ENCODE results near the gene PHC1. TPM values are rescaled to one million over a fixed set of nuclear protein-coding genes. Genes with fewer than 3 reads are reported as not detected.

The PHC1 gene
- total RNA-seq, 1 experiment from 2014 or later: 568 TPM

GRCh38 chr12:8891976-8892375, 22.3 kb upstream of the PHC1 start:
- Histone ChIP-seq H3K56ac (ENCODE audit: insufficient read length, low read depth, low read length) (no peak overlapping the region), H2AFZ (ENCODE audit: low read length) (no peak overlapping the region), H4K91ac (ENCODE audit: insufficient read length, low read depth, low read length) (no peak overlapping the region), H4K5ac (ENCODE audit: insufficient read length, low read depth, low read length) (no peak overlapping the region), H2AK5ac (ENCODE audit: insufficient read length, low read length) (no peak overlapping the region), H4K20me1 (ENCODE audit: control insufficient read depth, insufficient read depth, insufficient read length) (no peaks in the 10 kb centered on the region), H3K23me2 (ENCODE audit: insufficient read length, low read depth, low read length, poor library complexity, severe bottlenecking) (no peaks in the 10 kb centered on the region), H3T11ph (ENCODE audit: low read length) (no peak overlapping the region), H4K8ac (replicated peaks; ENCODE audit: insufficient read length, low read depth, low read length) (no peak overlapping the region), H3K14ac (ENCODE audit: insufficient read depth, low read length) (no peak overlapping the region), H3K9me3 (ENCODE audit: control insufficient read depth, low read depth, low read length) (no peaks in the 10 kb centered on the region), H3K18ac (ENCODE audit: insufficient read length, low read depth, low read length) (no peak overlapping the region), H2BK12ac (ENCODE audit: insufficient read length, low read depth, low read length) (no peak overlapping the region), H2BK120ac (ENCODE audit: low read depth, low read length, poor library complexity, severe bottlenecking) (no peak overlapping the region), H3K23ac (ENCODE audit: insufficient read length, low read depth, low read length) (no peak overlapping the region), H2BK20ac (ENCODE audit: low read depth, low read length, poor library complexity, severe bottlenecking) (no peak overlapping the region), H3K27ac (ENCODE audit: insufficient read length, low read depth, low read length) (no peak overlapping the region), H3K4me2 (ENCODE audit: insufficient read depth, insufficient read length, low read length) (no peak overlapping the region), H2BK15ac (ENCODE audit: low read depth, low read length) (no peak overlapping the region), H2BK5ac (ENCODE audit: insufficient read length, low read length) (no peak overlapping the region), H3K4me1 (ENCODE audit: insufficient read depth, low read length) (peaks cover 3% of the 10 kb centered on the region; the same call in 1 of the 2 replicates), H3K79me2 (ENCODE audit: insufficient read depth, low read length) (no peaks in the 10 kb centered on the region), H3K27me3 (ENCODE audit: insufficient read depth, low read length) (no peaks in the 10 kb centered on the region), H3K79me1 (ENCODE audit: insufficient read depth, low read depth, low read length, poor library complexity, severe bottlenecking) (no peaks in the 10 kb centered on the region), H3K4ac (ENCODE audit: low read depth, low read length) (no peak overlapping the region), H3K9ac (ENCODE audit: extremely low read depth, insufficient read length, low read length) (no peak overlapping the region)
- Mint-ChIP-seq H3K27ac (peak overlapping the region in 1 of 3 experiments; percentile 22; a peak in 1 of 7 replicates), H3K36me3 (ENCODE audit: insufficient read depth in 1 of 3, low read depth in 3 of 3) (peaks cover 5 to 17% (median 11%) of the 10 kb centered on the region in 3 experiments), H3K27me3 (ENCODE audit: low read depth) (no peaks in the 10 kb centered on the region; the same call in 1 of the 2 replicates), H3K4me3 (no peak overlapping the region), H3K4me1 (peaks cover 12 to 14% of the 10 kb centered on the region in 2 experiments), H3K9me3 (peaks cover 6 to 13% of the 10 kb centered on the region in 2 experiments; a peak in 4 of 5 replicates)
- WGBS (ENCODE audit: extremely low coverage, insufficient read length, low lambda C conversion rate): no CpG with 5 or more reads among the region's 3 CpGs
- TF ChIP-seq CTCF (conservative IDR thresholded peaks at IDR 0.05): no peak
- no peak for DNase-seq

Measured in H9 (cell line).